HFF-Myc (cell line): ENCODE measurements around the gene TEAD4.

ENCODE experiments used
- DNase-seq: peaks from one replicate; pipeline ENCODE4 v3.0.0-alpha.2; 2011; ENCODE audit warnings: low read depth; ENCODE audit errors: extremely low read depth
- H3K4me3 ChIP-seq: replicated peaks from 2 replicates; pipeline ENCODE4 v1.5.1; 2011; ENCODE audit warnings: low read depth, mild to moderate bottlenecking, control low read depth, low read length
- TF ChIP-seq, protein P1 (sequence below): IDR thresholded peaks from 2 replicates; pipeline ENCODE4 v1.5.1; 2012; ENCODE audit warnings: mild to moderate bottlenecking, low read depth, low read length, control low read depth; ENCODE audit errors: missing control alignments

Gene TEAD4

DNA sequence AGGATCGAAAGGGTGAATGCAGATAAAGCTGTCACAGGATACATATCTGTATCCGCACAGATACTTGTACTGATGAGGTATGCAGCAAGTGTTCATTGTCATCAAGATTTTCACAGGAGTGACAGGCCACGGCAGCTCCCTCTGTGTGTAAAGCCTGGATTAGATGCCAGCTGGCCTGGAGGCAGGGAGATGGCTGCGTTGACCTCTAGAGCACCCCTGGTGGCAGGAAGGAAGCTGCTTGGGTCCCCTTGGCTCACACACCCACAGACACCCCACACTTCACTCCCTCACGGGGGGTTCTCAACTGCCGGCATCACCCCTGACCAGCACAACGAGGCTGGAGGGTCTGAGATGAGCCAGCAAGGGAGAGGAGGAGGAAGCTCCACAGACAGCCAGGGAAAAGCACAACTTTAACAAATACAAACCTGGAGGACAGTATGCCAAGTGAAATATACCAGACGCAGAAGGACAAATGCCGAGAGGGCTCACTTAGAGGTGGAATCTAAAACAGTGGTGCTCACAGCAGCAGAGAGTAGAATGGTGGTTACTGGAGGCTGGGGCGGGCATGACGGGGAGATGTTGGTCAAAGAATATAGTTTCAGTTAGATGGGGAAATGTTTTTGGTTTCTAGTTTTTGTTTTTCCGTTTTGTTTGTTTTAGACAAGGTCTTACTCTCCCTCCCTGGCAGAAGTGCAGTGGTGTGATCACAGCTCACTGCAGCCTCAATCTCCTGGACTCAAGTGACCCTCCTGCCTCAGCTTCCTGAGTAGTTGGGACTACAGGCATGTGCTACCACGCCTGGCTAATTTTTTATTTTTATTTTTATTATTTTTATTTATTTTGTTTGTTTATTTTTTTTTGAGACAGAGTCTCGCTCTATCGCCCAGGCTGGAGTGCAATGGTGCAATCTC, 45.7 kb downstream of the TEAD4 start:
- no peak for DNase-seq

DNA sequence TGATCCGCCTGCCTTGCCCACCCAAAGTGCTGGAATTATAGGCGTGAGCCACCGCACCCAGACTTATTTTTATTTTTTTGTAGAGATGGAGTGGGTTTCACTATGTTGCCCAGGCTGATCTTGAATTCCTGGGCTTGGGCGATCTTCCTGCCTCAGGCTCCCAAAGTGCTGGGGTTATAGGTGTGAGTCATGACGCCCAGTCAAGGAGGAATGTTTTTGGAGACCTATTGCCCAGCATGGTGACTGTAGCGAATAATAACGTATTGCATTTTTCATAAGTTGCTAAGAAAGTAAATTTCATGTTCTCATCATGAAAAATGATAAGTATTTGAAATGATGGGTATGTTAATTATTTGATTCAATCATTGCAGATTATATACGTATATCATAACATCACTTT, 46.5 kb downstream of the TEAD4 start:
- TF ChIP-seq, protein P1, sequence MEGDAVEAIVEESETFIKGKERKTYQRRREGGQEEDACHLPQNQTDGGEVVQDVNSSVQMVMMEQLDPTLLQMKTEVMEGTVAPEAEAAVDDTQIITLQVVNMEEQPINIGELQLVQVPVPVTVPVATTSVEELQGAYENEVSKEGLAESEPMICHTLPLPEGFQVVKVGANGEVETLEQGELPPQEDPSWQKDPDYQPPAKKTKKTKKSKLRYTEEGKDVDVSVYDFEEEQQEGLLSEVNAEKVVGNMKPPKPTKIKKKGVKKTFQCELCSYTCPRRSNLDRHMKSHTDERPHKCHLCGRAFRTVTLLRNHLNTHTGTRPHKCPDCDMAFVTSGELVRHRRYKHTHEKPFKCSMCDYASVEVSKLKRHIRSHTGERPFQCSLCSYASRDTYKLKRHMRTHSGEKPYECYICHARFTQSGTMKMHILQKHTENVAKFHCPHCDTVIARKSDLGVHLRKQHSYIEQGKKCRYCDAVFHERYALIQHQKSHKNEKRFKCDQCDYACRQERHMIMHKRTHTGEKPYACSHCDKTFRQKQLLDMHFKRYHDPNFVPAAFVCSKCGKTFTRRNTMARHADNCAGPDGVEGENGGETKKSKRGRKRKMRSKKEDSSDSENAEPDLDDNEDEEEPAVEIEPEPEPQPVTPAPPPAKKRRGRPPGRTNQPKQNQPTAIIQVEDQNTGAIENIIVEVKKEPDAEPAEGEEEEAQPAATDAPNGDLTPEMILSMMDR: no peak
- no peak overlapping the region for H3K4me3 ChIP-seq
- no peak for DNase-seq

More for the DNA sequence above, 45.7 kb downstream of the TEAD4 start:
- TF ChIP-seq, protein P1: peak; percentile 35
- H3K4me3 ChIP-seq: no peak overlapping the region

- DNase-seq: no peak
- TF ChIP-seq, protein P1: no peak
- H3K4me3 ChIP-seq: no peak overlapping the region
These were observed 50.6 kb downstream of the TEAD4 start for GRCh38 chr12:3009780-3010179.

DNA sequence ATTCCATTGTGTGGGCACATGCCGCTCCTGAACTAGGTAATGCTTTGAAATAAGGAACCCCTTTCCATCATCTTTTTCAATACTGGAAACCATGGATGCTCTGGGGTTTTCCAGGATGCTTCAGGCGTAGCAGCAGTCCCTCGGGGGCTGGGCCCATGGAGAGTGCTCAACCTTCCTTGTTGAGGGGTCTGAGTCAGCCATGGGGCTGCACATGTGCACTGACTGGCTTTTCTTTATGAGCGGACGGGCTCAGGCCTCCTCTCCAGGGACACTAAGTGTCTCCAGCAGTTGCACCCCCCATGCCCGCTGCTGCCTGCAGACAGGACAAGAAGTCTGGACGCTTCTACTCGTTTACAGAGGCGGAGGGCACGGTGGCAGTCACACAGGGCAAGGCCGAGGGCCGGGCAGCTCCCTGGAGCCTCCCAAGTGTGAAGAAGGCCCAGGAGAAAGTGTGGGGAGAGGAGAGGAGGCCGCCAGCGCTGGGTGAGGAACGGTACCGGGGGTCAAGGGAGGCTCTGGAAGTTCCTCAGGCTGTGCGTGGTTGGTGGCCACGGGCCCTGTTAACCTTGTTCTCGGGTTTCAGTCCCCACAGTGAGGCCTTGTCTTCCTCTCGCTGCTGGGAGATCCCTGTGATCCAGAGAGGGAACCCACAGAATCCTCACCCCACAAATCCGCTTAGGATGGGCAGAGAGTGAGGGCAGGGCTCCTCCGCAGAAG, 51.2 kb downstream of the TEAD4 start:
- DNase-seq: no peak
- H3K4me3 ChIP-seq: no peak overlapping the region
- TF ChIP-seq, protein P1: no peak

DNA sequence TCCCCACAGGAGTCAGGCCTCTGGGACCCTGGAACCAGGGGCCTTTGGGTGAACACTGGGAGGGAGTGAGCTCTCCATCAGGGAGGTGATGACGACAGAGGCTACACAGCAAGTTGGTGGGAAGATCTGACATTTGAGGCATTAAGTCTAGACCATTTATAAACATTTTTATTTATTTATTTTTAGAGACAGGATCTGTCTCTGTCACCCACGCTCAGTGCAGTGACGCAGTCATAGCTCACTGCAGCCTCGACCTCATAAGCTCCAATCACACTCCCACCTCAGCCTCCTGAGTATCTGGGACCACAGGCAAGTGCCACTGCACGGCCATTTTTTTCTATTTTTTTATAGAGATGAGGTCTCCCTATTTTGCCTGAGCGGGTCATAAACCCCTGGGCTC, 53.6 kb downstream of the TEAD4 start:
- no peak for DNase-seq
- no peak overlapping the region for H3K4me3 ChIP-seq
- TF ChIP-seq, protein P1: no peak

DNA sequence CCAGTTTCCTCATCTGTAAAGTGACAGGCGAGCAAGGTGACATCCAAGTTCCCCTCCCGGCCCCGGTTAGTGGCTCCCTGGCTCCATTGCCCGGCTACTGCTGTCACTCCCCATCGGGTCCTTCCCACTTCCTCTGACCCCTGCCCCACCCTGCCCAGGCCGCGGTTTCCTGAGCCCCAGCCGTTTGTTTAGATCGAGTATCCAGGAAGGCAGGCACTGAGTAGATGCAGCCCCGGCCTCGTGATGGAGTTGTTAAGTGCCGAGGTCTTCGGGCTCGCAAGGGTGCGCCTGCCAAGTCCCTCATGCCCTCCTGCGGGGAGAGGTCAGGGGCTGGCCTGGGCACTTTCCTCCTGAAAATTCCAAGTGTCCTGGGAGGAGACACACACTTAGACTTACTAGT, 55.4 kb downstream of the TEAD4 start:
- TF ChIP-seq, protein P1: no peak
- H3K4me3 ChIP-seq: no peak overlapping the region
- DNase-seq: no peak
